Mucosa of stomach (tissue), 1 donor: ENCODE data around the gene SLC12A4.

Experiments
- H3K27me3 ChIP-seq: one replicate; pipeline ENCODE4 v1.7.0; 2013; ENCODE audit warnings: mild to moderate bottlenecking, low read length; ENCODE audit not compliant: control insufficient read depth, insufficient read depth
- H3K36me3 ChIP-seq: one replicate; pipeline ENCODE4 v1.7.0; 2013; ENCODE audit warnings: low read length; ENCODE audit not compliant: control insufficient read depth, insufficient read depth
- H3K4me1 ChIP-seq: one replicate; pipeline ENCODE4 v1.7.0; 2013; ENCODE audit warnings: mild to moderate bottlenecking, low read length; ENCODE audit not compliant: control insufficient read depth, insufficient read depth
- H3K4me3 ChIP-seq: one replicate; pipeline ENCODE4 v1.7.0; 2013; ENCODE audit warnings: low read length
- H3K9ac ChIP-seq: one replicate; pipeline ENCODE4 v1.7.0; 2013; ENCODE audit warnings: mild to moderate bottlenecking, low read length, moderate library complexity
- H3K9me3 ChIP-seq: one replicate; pipeline ENCODE4 v1.7.0; 2013; ENCODE audit warnings: mild to moderate bottlenecking, low read length, moderate library complexity; ENCODE audit not compliant: control insufficient read depth
- donor health status: Pancreatic carcinoma.

Gene SLC12A4

GRCh38 chr16:67909056-67909742 lies 59.2 kb downstream of the SLC12A4 start:
- peaks cover 6% of the 10 kb centered on the region for H3K36me3 ChIP-seq

GRCh38 chr16:67907397-67908180 lies 60.8 kb downstream of the SLC12A4 start:
- Histone ChIP-seq H3K9me3 (no peaks in the 10 kb centered on the region), H3K9ac (no peak overlapping the region), H3K4me1 (no peaks in the 10 kb centered on the region), H3K36me3 (peaks cover 6% of the 10 kb centered on the region), H3K27me3 (no peaks in the 10 kb centered on the region), H3K4me3 (no peak overlapping the region)

More at GRCh38 chr16:67909056-67909742, 59.2 kb downstream of the SLC12A4 start:
- Histone ChIP-seq H3K9me3 (no peaks in the 10 kb centered on the region), H3K4me3 (no peak overlapping the region), H3K9ac (no peak overlapping the region), H3K4me1 (no peaks in the 10 kb centered on the region), H3K27me3 (no peaks in the 10 kb centered on the region)

- H3K4me1 ChIP-seq = peaks cover 3% of the 10 kb centered on the region
- H3K27me3 ChIP-seq = no peaks in the 10 kb centered on the region
- no peak overlapping the region for H3K4me3 ChIP-seq
- H3K9me3 ChIP-seq = no peaks in the 10 kb centered on the region
- H3K9ac ChIP-seq = no peak overlapping the region
- H3K36me3 ChIP-seq = no peaks in the 10 kb centered on the region
Measured at GRCh38 chr16:67902831-67903230, 65.6 kb downstream of the SLC12A4 start.

- no peaks in the 10 kb centered on the region for H3K9me3 ChIP-seq
- no peaks in the 10 kb centered on the region for H3K36me3 ChIP-seq
- peaks cover 8% of the 10 kb centered on the region for H3K4me1 ChIP-seq
- no peak overlapping the region for H3K9ac ChIP-seq
- H3K4me3 ChIP-seq = no peak overlapping the region
- H3K27me3 ChIP-seq = no peaks in the 10 kb centered on the region
Measured at GRCh38 chr16:67901734-67902133, 66.7 kb downstream of the SLC12A4 start.

- Histone ChIP-seq H3K9ac (no peak overlapping the region), H3K4me3 (no peak overlapping the region), H3K27me3 (no peaks in the 10 kb centered on the region), H3K9me3 (no peaks in the 10 kb centered on the region), H3K4me1 (peaks cover 24% of the 10 kb centered on the region), H3K36me3 (no peaks in the 10 kb centered on the region)
Measured at GRCh38 chr16:67897231-67897630, 71.2 kb downstream of the SLC12A4 start.

- peak overlapping the region; percentile 90 for H3K4me3 ChIP-seq
- no peaks in the 10 kb centered on the region for H3K27me3 ChIP-seq
- no peaks in the 10 kb centered on the region for H3K9me3 ChIP-seq
- H3K4me1 ChIP-seq = peaks cover 21% of the 10 kb centered on the region
- peak overlapping the region; percentile 96 for H3K9ac ChIP-seq
- no peaks in the 10 kb centered on the region for H3K36me3 ChIP-seq
Measured at GRCh38 chr16:67893743-67894399, 74.6 kb downstream of the SLC12A4 start.
